Inflammatory macrophage treated with lipopolysaccharide for 1 hour (primary cell): ENCODE measurements around the gene POMT1.

Experiments used
- DNase-seq, 2 donors: peaks; one replicate each; pipeline ENCODE4 v3.0.0-alpha.2; 2020 to 2022

Gene POMT1

DNA sequence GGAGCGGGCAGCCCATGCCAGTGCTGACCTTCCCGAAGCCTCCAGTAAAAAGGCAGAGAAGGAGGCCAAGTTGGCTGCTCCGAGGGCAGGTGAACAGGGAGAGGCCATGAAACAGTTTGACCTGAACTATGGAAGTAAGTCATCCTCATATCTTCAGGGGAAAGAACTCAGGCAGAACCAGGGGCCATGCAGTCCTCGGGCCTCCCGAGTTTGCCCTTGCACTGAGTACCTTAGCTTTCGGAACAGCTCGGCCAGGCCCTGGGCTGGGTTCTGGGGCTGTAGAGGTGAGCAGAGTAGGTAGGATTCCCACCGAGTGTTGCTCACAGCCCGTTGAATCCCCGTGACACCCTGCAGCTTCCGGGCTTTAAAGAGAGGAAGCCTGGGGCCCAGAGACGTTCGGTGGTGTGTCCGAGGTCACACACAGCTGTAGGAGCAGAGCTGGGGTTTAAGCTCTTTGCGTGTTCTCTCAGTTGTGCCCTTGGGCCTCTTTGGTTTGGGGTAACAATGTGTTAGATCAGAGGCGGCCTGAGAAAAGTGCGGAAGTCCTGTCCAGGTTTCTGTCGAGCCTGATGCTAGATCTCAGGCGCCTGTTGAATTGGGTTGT lies 24.8 kb upstream of the POMT1 start:
- DNase-seq = no peak

DNA sequence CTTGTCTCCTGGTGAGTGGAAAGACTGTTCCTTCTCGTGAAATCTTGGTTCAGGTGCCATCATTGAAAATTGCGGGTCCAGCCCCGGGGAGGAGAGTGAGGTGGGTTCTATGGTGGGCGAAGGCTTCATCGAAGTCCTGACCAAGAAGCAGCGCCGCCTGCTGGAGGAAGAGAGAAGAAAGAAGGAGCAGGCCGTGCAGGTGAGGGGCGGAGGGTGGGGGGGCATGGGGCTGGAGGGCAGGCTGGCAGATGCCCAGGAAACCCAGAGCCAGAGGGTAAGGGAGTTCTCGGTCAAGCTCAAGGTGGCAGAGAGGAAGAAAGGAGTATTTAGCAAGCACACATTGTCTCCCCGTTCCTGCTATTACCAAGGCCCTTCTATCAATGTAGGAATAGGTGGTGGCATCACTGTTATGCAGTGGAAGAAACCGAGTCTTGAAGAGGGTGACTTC lies 24.3 kb upstream of the POMT1 start:
- peak in 1 of 2 donors; percentile 20 for DNase-seq

DNA sequence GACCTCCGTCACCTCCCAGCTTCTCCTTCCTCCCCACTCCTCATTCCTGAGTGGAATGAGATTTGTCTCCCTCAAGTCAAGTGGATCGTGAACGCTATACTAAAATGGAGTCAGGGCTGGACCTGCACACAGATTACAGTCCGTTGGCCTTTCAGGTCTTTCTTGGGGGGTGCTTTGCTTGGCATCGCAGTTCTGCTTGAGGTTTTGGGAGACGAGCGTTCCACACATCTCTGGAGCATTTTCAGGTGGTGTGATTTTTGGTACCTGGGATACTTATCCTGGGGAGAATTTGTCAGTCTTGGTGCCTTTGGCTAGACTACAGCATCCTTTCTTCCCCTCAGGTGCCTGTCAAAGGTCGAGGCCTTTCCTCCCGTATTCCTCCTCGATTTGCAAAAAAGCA lies 23.8 kb upstream of the POMT1 start:
- DNase-seq = no peak

DNA sequence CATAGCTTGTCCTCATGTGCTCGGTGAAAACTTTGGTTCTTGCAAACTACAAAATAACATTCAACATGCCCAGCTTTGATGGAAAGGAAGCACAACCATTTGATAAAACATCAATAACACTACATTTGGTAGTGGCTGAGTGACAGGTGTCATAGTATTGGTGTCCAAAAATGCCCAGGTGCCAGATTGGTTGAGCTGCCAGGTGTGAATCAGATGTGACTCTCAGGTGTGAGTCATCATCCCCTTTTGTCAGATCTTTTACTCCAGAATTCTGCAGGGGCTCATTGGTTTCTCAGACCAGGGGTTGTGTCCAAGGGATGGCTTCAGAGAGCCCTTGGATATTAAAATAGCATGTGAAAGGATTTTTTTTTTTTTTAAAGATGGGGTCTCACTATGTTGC lies 22.5 kb upstream of the POMT1 start:
- no peak for DNase-seq

DNA sequence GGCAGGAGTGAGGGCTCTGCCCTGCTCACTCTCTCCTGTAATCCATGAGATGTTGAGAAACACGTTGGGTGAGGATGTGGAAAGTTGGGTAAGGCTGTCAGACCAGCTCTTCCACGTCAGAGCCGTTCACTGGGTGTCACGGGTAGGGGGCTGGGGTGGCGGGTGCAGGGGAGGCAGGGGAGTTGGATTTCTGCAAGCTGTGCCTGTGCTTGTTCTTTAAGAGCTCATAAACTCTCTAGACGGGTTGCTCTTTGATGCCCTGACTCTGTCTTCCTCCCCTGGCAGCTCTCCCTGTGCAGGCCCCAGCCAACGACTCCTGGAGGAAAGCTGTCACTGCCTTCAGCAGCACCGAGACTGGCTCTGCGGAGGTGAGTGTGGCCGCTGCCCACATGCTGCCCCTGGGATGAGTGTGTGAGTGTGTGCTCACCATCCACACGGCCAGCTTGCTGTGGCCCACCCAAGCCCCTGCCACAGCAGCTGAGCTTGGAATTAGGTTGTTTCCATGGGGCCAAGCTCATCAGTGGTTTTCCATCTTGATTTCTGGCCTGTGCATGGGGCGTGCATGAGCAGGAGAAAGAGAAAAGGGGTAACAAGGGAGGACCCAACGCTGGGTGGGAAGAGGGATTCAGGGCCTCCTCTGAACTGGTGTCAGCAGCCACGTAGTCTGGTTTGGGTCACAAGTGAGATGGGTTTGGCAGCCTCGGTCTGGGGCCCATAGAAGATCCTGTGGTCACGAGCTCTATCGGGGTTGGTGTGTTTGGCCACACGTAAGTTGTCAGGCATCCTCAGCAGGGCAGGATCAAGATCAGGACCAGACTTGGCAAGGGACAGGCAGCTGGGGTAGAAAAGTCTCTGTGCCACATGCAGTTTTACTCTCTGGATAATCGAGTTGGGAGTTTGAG lies 21.0 kb upstream of the POMT1 start:
- DNase-seq = no peak

DNA sequence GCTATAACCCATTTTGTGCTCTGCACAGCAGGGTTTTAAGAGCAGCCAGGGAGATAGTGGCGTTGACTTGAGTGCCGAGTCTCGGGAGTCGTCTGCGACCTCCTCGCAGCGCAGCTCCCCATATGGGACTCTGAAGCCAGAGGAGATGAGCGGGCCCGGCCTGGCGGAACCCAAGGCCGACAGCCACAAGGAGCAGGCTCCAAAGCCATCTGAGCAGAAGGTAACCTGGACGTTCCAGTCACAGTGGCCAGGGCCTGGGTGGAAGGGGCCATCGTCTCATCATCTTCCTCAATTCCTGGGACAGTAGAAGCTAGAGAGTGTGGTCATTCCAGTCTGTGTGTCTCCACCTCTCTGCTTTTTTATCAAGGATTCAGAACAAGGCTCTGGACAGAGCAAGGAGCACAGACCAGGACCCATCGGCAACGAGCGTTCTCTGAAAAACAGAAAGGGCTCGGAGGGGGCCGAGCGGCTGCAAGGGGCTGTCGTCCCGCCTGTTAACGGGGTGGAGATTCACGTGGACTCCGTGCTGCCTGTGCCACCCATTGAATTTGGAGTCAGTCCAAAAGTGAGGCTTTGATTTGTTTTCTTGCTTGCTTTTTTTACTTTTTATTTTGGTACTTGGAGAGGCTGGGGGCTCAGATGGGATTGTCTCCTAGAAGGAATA lies 20.2 kb upstream of the POMT1 start:
- no peak for DNase-seq

DNA sequence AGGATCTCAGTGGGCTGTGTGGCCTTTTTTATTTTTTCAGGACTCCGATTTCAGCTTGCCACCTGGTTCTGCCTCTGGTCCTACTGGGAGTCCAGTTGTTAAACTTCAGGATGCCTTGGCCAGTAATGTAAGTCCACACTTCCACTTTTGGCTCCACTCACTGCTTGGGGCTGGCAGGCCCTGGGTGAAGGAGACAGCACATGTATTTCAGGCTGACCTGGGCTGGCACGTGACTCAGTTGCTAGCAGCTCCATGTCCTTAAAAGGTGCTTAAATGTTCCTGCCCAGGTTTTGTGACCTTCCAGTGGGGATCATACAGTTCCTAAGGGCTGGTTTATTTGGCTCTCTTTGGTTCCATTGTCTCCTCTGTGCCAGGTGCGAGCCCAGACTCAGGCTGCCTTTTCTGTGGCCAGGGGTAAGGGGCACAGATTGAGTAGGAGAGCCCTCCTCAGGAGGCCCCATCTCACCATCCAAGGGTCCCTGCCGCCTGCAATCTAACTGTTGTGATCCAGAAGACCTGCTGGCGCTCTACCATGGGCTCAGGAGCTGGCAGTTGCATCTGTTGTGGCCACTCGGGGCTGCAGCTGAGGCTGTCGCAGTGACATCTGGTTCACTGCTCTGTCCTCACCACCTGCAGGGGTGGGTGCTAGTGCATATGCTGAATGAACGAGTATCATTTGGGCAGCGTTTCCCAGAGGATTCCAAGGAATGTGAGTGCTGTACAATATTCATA lies 19.2 kb upstream of the POMT1 start:
- DNase-seq = no peak

DNA sequence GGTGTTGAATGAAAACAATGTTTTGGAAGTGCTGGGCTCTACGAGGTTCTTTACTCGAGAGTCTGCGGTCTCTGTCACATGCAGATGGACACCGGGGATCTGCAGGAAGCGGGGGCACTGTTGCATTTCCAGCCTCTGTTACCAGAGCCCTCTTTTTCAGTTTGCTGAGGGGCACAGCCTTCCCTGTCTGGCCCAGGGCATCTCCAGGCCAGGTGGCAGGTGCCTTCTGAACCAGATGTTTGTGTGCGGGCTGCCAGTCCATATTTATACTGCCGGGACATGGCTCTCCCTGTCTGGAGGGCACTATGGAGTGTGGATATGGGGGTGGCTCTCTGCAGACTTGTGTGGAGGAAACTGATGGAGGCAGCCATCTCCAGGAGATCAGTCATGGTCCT lies 18.7 kb upstream of the POMT1 start:
- no peak for DNase-seq

DNA sequence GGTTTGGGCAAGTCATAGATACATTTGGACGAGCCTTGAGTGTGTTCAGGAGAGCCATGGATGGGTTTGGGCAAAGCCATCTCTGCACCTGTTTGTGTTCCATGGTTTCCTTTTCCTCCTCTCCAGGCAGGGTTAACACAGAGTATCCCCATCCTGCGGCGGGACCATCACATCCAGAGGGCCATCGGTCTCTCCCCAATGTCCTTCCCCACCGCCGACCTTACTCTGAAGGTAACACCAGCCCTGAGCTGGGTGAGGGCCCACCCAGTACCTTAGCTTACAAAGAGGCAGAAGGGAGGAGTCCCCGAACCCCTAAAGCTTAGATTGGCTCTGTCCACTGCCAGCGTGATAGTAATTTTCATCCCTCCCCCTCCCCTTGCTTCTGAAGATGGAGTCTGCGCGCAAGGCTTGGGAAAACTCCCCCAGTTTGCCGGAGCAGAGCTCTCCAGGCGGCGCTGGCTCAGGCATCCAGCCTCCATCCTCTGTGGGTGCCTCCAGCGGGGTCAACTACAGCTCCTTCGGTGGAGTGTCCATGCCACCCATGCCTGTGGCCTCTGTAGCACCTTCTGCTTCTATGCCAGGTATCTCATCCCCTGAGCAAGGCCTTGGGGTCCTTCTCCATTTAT lies 18.0 kb upstream of the POMT1 start:
- DNase-seq = no peak

DNA sequence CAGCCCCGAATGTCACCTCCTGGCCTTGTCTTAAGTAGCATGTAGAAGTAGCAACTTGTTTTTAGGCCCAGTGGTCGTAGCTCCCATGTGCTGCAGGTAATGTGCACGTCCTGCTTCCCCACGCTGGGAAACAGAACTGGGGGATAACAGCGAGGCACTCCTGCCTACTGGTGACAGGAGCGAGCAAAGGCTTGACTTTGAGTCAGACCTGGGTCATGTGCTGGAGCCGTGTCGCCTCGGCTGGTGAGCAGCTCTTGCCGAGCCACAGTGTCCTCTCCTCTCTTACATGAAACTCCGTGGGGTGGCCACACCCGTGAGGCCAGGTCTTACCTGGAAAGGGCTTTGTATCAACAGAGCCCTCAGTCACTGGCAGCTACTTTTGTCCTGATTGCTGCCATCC lies 17.5 kb upstream of the POMT1 start:
- DNase-seq = no peak

DNA sequence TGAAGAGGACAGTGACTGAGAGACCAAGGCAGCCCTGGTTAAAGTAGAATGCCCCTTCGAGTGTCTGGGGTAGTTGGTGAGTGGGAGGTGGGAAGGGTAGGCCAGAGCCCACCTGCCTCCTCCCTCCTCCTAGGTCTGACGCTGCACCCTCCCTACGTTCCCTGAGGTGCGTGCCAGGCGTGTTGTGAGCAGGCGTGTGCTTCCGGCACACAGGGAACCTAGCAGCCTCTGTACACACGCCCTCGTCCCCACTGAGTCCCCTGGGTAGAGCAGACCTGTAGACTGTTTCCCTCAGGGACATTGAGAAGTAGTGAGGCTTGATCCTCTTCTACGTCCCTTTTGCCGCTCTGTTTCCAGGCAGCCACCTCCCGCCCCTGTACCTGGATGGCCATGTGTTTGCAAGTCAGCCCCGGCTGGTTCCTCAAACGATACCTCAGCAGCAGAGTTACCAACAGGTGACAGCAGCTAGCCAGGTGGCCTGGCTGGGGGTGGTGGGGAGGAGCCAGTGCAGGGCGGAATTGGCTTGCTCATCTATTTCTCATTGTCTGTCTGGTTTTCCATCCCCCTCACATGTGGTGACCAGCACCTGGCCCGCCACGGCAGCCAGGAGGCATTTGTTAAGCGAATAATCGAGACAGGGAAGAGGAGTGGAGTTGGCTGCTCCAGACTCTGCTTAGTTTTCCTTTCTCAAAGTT lies 16.8 kb upstream of the POMT1 start:
- no peak for DNase-seq

DNA sequence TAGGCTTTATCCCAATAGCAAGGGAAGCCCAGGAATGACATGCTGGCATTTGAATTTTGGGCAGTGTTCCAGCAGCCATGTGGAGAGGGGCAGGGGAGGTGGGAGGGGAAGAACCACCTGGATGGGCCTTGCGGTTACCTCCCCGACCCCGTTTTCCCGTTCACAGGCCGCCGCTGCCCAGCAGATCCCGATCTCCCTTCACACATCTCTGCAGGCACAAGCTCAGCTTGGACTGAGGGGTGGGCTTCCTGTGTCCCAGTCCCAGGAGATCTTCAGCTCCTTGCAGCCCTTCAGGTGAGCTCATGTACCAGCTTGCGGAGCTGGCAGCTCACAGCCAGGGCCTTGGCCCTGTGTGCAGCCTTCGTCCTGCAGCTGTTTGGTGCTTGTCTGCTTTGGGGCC lies 15.7 kb upstream of the POMT1 start:
- DNase-seq = no peak

DNA sequence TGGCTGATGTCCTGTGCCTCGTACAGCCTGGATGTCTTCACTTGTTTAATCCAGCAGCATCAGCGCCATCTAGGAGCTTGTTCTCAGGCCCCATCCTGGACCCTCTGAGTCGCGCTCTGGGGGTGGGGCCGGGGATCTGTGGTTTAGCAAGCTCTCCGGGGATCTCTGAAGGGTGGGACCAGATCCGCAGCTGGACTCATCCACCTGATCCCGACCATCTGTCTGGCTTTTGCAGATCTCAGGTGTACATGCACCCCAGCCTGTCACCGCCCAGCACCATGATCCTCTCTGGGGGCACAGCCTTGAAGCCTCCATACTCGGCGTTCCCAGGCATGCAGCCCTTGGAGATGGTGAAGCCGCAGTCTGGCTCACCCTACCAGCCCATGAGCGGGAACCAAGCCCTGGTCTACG lies 15.1 kb upstream of the POMT1 start:
- no peak for DNase-seq

DNA sequence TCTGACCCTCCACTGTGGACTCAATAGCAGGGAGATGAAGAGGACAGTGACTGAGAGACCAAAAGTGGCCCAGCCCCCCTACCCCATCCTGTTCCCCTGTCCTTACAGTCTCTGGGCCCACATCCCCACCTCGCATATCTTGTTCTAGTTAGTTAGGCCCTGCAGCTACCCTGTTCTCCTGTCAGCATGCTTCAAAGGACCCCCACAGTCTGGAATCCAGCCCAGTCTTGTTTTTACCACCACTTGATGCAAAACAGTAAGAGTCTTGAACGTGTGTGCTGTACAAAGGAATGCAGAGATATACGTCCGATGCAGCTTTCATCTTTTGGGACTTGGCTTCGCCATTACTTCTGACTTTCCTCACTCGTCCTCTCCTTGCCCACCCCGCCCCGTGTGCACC lies 12.2 kb upstream of the POMT1 start:
- DNase-seq = no peak

DNA sequence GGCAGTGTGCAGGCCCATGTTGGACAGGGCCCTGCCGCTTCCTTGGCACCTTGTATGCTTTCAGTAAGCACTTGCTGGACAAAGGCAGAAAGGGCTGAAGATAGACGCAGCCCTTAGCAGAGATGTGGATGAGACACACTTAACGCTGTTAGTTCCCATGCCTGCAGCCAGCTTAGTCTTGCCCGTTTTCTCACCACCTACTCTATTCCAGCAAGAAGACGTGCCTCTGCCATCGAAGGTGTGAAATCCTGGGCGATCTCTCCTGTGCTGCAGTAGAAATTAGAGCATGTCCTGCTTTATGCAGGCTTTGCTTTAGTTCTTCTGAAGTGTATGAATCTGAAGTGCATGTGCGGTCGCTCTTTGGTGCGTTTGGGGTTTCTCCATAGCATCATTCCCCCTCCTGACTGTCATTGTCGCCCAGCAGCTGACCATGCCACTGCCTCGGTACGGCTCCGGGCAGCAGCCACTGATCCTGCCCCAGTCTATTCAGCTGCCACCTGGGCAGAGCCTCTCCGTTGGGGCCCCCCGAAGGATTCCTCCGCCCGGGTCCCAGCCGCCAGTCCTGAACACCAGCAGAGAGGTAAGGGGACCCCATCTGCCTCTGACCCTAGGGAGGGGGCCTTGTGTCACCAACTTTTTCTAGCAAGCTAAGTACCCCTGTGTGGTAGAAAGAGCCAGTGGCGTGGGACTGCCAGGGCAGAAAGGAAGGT lies 11.6 kb upstream of the POMT1 start:
- no peak for DNase-seq

DNA sequence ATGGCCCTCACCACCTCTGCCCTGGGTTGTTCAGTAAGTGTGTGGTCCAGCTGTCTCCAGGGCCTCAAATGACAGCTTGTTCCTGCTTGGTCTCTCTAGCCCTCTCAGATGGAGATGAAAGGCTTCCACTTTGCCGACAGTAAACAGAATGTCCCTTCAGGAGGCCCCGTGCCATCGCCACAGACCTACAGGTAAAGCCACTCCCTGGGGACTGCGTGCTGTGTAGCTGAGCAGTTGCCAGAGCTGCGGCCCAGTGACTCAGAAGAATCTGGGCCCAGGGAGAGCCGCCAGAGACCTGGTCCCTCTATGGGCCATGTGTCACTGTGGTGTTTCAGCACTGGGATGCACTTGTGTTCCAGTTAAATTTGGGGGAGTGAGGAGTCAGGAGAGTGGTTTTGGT lies 10.6 kb upstream of the POMT1 start:
- no peak for DNase-seq

DNA sequence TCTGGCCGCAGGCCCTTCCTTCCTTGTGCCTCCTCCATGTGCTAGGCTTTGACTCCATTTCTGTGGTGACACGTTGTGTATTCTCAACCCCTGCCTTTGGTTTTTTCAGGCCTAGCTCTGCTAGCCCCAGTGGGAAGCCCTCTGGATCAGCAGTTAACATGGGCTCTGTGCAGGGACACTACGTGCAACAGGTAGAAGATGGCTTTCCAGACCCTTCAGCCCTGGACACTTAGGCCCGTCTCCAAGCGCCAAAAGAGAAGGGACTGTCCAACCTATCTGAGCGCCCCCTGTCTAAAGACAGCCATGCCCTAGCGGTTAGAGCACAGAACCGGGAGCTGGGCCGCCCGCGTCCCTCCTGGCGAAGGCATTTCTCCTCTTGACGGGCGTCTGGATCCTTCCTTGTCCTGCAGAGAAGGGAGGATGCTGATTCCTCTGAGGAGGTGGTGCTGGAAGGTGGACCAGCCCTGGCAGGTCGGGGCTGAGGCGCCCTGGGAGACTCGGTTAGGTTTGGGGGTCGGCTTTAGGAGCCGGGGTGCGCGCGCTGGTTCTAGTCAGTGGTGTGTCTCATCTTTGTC lies 8.3 kb upstream of the POMT1 start:
- DNase-seq = no peak

DNA sequence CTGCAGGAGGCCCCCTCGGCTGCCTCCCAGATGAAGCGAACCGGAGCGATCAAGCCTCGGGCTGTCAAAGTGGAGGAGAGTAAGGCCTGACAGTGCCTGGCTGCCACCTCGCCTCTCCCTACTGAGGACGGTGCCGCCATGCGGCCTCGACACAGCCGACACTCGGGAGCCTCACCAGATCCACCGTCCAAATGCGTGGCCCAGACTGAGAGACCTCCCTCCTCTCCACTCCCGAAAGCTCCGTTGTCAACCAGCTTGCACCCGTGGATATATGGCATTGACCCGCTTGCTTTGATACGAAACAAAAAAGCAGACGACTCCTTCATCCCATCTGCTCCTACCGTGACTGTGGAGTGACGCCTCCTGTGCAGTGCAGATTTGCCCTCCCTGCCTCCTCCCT lies 6.9 kb upstream of the POMT1 start:
- no peak for DNase-seq

DNA sequence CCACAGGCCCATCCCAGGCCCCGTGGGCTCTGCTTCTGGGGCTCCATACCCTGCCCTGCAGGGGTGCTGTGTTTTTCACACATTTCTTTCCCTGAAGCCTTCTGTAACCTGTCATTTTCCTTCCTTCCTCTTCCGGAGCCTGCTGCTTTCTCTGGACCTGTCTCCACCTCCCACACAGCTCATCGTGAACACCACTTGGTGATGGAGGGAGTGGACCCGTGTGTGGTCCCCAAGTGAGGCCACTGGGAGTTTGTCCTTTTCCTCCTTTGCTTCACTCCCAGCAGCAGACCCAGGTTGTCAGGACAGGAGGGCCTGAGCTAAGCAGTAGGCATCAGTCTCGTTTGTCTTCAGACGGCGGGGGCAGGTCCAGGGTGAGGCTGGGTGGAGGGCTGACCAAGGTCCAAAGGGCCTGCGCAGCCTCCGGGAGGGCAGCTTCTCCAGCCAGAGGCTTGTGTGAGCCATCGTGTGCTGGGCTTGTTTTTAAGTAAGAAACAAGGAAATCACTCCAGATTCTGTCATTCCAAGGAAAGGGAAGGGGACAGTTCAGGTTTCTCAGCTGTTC lies 5.8 kb upstream of the POMT1 start:
- no peak for DNase-seq

DNA sequence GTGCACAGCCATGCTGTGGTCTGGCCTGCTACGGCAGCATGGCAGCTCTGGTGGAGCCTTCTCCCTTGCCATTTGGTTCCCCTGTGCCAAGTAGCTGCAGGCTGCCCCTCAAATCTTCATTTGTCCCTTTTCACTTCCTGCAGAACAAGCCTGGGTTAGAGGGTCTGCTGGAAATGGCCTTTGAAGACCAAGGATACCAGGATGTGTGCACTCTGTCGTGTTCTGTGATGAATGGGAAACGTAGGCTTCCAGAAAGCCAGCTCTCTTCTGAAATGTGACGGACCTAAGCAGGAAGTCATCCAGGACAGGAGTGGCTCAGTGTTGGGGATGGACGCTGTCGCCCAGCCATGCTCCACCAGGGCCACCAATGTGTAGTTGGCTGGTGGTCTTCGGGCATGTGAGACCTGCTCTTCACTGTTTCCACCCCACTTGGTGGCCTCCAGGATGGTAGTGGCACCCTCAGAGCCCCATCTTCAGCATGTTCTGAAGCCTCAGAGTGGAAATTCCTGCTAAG lies 3.4 kb upstream of the POMT1 start:
- DNase-seq = no peak

DNA sequence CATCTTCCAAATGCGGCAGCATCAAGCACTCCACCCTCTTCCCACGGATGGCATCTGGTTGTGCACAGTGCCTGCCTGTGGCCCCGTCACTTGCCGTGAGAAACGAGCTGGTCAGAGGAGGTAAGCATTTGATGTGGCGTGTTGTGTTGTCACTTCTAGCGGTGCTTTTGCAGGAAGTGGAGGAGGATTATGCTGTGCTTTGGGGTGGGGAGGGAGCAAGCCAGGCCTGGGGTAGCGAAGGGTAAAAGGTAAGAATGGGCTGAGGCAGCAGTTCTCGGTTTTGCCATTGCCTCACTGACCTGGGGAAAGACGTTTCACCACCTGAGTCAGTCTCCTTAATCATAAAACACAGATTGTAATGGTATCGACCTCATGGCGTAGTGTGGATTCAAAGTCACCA lies 2.3 kb upstream of the POMT1 start:
- no peak for DNase-seq
